ENCODE data around the gene KLHL24. TPM values are rescaled to one million over a fixed set of nuclear protein-coding genes. Genes with fewer than 3 reads are reported as not detected.

The KLHL24 gene
- total RNA-seq, 1 donor = 56.0 TPM

- no peak for DNase-seq (ENCODE audit: low read depth)
- TF ChIP-seq, protein P1, sequence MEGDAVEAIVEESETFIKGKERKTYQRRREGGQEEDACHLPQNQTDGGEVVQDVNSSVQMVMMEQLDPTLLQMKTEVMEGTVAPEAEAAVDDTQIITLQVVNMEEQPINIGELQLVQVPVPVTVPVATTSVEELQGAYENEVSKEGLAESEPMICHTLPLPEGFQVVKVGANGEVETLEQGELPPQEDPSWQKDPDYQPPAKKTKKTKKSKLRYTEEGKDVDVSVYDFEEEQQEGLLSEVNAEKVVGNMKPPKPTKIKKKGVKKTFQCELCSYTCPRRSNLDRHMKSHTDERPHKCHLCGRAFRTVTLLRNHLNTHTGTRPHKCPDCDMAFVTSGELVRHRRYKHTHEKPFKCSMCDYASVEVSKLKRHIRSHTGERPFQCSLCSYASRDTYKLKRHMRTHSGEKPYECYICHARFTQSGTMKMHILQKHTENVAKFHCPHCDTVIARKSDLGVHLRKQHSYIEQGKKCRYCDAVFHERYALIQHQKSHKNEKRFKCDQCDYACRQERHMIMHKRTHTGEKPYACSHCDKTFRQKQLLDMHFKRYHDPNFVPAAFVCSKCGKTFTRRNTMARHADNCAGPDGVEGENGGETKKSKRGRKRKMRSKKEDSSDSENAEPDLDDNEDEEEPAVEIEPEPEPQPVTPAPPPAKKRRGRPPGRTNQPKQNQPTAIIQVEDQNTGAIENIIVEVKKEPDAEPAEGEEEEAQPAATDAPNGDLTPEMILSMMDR (IDR thresholded peaks at IDR 0.05; ENCODE audit: insufficient read depth, low read length) = no peak
These were observed 96.2 kb downstream of the KLHL24 start for GRCh38 chr3:183731611-183732010.

DNA sequence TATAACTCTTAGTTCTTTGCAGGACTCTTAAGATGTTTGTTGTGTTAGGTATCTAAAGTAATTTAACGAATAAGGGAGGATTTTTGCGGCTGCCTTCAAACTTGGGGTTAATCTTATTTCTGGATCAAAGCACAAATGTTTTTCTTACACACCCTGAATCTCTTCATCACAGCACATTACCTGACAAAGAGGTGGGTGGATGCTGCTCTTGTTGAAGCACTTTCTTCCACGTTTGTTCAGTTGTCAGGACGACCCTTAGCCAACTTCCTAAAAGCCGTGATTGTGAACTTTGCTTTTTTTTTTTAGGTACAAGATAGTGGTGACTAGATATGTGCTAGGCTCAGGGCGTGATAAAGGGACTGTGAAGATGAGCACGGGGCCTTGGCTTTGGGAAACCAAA lies 98.1 kb downstream of the KLHL24 start:
- H3K4me3 ChIP-seq (ENCODE audit: low read depth, low read length) = no peak overlapping the region
- no peak for DNase-seq (ENCODE audit: low read depth)
- TF ChIP-seq, protein P1 (IDR thresholded peaks at IDR 0.05; ENCODE audit: insufficient read depth, low read length) = no peak

More at GRCh38 chr3:183731611-183732010, 96.2 kb downstream of the KLHL24 start:
- H3K4me3 ChIP-seq (ENCODE audit: low read depth, low read length) = no peak overlapping the region

Other genes starting within 250 kb of the KLHL24 start
- 0.09 TPM in 1 of 2 replicates, not detected in the other for gene MCF2L2, start 207.0 kb upstream of the KLHL24 start, total RNA-seq (ENCODE audit: low replicate concordance)
- not detected in 2 replicates for gene KLHL6, start 79.9 kb upstream of the KLHL24 start, total RNA-seq (ENCODE audit: low replicate concordance)
- 15.8 and 30.3 TPM in 2 replicates for gene YEATS2, start 62.2 kb downstream of the KLHL24 start, total RNA-seq (ENCODE audit: low replicate concordance)
- 1.4 and 6.0 TPM in 2 replicates for gene MAP6D1, start 190.0 kb downstream of the KLHL24 start, total RNA-seq (ENCODE audit: low replicate concordance)
- gene PARL, start 249.3 kb downstream of the KLHL24 start, total RNA-seq (ENCODE audit: low replicate concordance) = 32.7 and 102 TPM in 2 replicates

All from fibroblast of the aortic adventitia (primary cell).